ENCODE results near the gene ZWILCH. TPM values are rescaled to one million over a fixed set of nuclear protein-coding genes. Genes with fewer than 3 reads are reported as not detected.

Gene ZWILCH
- polyA plus RNA-seq, 1 donor (not counting 4 experiments of a cell fraction or from before 2014, with no cell fraction given), result 34.9 TPM

- no peak overlapping the region for H3K27ac ChIP-seq (ENCODE audit: control insufficient read depth, insufficient read depth, low read length)
- H3K9me1 ChIP-seq (ENCODE audit: control insufficient read depth, extremely low read depth, insufficient read depth, low read length), result no peaks in the 10 kb centered on the region
- no peak for TF ChIP-seq CTCF (optimal IDR thresholded peaks at IDR 0.05 in 1 of 3, IDR thresholded peaks at IDR 0.05 in 1 of 3, conservative IDR thresholded peaks at IDR 0.05 in 1 of 3; ENCODE audit: extremely low read depth in 1 of 3, insufficient read depth in 2 of 3, low read length in 3 of 3)
- no peak for FAIRE-seq
- H3K4me1 ChIP-seq (ENCODE audit: control insufficient read depth, extremely low read depth, insufficient read depth, low read length), result peaks cover 25% of the 10 kb centered on the region
- H3K9me3 ChIP-seq (ENCODE audit: control insufficient read depth, low read depth, low read length), result no peaks in the 10 kb centered on the region
- H3K79me2 ChIP-seq (ENCODE audit: control insufficient read depth, insufficient read depth, low read length), result no peaks in the 10 kb centered on the region
- H3K36me3 ChIP-seq (ENCODE audit: control insufficient read depth in 2 of 2, extremely low read depth in 1 of 2, insufficient read depth in 2 of 2, low read length in 2 of 2), result no peaks in the 10 kb centered on the region
- DNase-seq (ENCODE audit: low read depth, low spot score), result no peak
- no peak overlapping the region for H3K9ac ChIP-seq (ENCODE audit: control insufficient read depth, extremely low read depth, insufficient read depth, low read length)
- H3K27me3 ChIP-seq (ENCODE audit: control insufficient read depth, extremely low read depth, insufficient read depth, low read length), result no peaks in the 10 kb centered on the region
- H3K4me3 ChIP-seq (ENCODE audit: control insufficient read depth in 2 of 3, extremely low read depth in 1 of 3, insufficient read depth in 2 of 3, low read depth in 1 of 3, low read length in 3 of 3), result no peak overlapping the region
- dilution Hi-C loops (cut with MboI; ENCODE audit: extremely low pct_ligation_motif_present, low sequenced_read_pairs), result no loop called here
- H4K20me1 ChIP-seq (ENCODE audit: control insufficient read depth, extremely low read depth, insufficient read depth, low read length), result no peaks in the 10 kb centered on the region
- no peak overlapping the region for H2AFZ ChIP-seq (ENCODE audit: control insufficient read depth, low read length)
- H3K4me2 ChIP-seq (ENCODE audit: control insufficient read depth, extremely low read depth, insufficient read depth, low read depth, low read length), result no peak overlapping the region
Measured at GRCh38 chr15:66563126-66563525, 58.0 kb downstream of the ZWILCH start.

GRCh38 chr15:66563566-66564110 lies 58.5 kb downstream of the ZWILCH start:
- H3K4me1 ChIP-seq (ENCODE audit: control insufficient read depth, extremely low read depth, insufficient read depth, low read length), result peaks cover 25% of the 10 kb centered on the region
- TF ChIP-seq CTCF (optimal IDR thresholded peaks at IDR 0.05 in 1 of 3, IDR thresholded peaks at IDR 0.05 in 1 of 3, conservative IDR thresholded peaks at IDR 0.05 in 1 of 3; ENCODE audit: extremely low read depth in 1 of 3, insufficient read depth in 2 of 3, low read length in 3 of 3) (no peak), EZH2 (IDR thresholded peaks at IDR 0.05; ENCODE audit: low read length) (no peak)
- DNase-seq (ENCODE audit: low read depth, low spot score) (no peak), FAIRE-seq (no peak)
- no peaks in the 10 kb centered on the region for H3K79me2 ChIP-seq (ENCODE audit: control insufficient read depth, insufficient read depth, low read length)
- dilution Hi-C loops (cut with MboI; ENCODE audit: extremely low pct_ligation_motif_present, low sequenced_read_pairs), result no loop called here
- no peaks in the 10 kb centered on the region for H3K9me1 ChIP-seq (ENCODE audit: control insufficient read depth, extremely low read depth, insufficient read depth, low read length)
- no peak overlapping the region for H3K4me2 ChIP-seq (ENCODE audit: control insufficient read depth, extremely low read depth, insufficient read depth, low read depth, low read length)
- no peaks in the 10 kb centered on the region for H3K27me3 ChIP-seq (ENCODE audit: control insufficient read depth, extremely low read depth, insufficient read depth, low read length)
- no peak overlapping the region for H2AFZ ChIP-seq (ENCODE audit: control insufficient read depth, low read length)
- no peaks in the 10 kb centered on the region for H4K20me1 ChIP-seq (ENCODE audit: control insufficient read depth, extremely low read depth, insufficient read depth, low read length)
- no peak overlapping the region for H3K27ac ChIP-seq (ENCODE audit: control insufficient read depth, insufficient read depth, low read length)
- H3K4me3 ChIP-seq (ENCODE audit: control insufficient read depth in 2 of 3, extremely low read depth in 1 of 3, insufficient read depth in 2 of 3, low read depth in 1 of 3, low read length in 3 of 3), result no peak overlapping the region
- H3K9ac ChIP-seq (ENCODE audit: control insufficient read depth, extremely low read depth, insufficient read depth, low read length), result no peak overlapping the region
- no peaks in the 10 kb centered on the region for H3K36me3 ChIP-seq (ENCODE audit: control insufficient read depth in 2 of 2, extremely low read depth in 1 of 2, insufficient read depth in 2 of 2, low read length in 2 of 2)
- H3K9me3 ChIP-seq (ENCODE audit: control insufficient read depth, low read depth, low read length), result no peaks in the 10 kb centered on the region
